ENCODE data around the gene SNRPN.
"Not testable (repeated sequence)": the region's sequence is repeated elsewhere in the genome, so short reads cannot be mapped to it uniquely, and the experiment has no call there.

Gene SNRPN

DNA sequence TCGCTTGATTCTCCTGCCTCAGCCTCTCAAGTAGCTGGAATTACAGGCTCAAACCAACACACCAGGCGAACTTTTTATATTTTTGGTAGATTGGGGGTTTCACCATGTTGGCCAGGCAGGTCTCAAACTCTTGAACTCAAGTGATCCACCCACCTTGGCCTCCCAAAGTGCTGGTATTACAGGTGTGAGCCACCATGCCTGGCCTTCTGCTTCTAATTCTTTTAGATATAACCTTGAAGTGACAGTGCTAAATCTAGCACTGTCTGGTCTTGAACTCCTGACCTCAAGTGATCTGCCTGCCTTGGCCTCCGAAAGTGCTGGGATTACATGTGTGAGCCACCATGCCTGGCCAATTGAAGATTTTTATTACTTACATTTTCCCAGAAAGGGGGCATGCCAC, 16.6 kb upstream of the SNRPN start:
- H3K27ac ChIP-seq (ENCODE audit: low read depth, low read length); H3K9ac ChIP-seq (ENCODE audit: low read length in 5 of 5); H3K9me3 ChIP-seq (ENCODE audit: control insufficient read depth in 5 of 5, low read length in 5 of 5); H3K4me3 ChIP-seq (ENCODE audit: low read depth in 1 of 5, low read length in 5 of 5); H3K36me3 ChIP-seq (ENCODE audit: control insufficient read depth in 5 of 5, insufficient read depth in 5 of 5, low read length in 5 of 5); H3K4me1 ChIP-seq (ENCODE audit: control insufficient read depth in 5 of 5, insufficient read depth in 5 of 5, low read length in 5 of 5); H3K27me3 ChIP-seq (ENCODE audit: control insufficient read depth in 5 of 5, insufficient read depth in 4 of 5, low read length in 5 of 5): not testable (repeated sequence)

DNA sequence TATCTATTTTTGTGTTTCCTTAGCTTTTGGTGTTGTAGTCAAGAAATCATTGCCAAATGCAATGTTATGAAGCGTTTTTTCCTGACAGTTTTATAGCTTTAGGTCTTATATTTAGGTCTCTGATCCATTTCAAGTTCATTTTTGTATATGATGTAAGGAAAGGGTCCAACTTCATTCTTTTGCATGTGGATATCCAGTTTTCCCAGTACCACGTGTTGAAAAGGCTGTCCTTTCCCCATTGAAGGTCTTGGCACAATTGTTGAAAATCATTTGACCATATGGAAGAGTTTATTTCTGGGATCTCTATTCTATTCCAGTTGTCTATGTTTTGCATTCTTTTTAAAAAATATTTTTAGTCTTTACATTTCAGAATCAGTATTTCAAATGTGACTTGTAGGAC, 14.6 kb upstream of the SNRPN start:
- no peaks in the 10 kb centered on the region for H3K27me3 ChIP-seq (ENCODE audit: control insufficient read depth in 5 of 5, insufficient read depth in 4 of 5, low read length in 5 of 5)
- no peak overlapping the region for H3K27ac ChIP-seq (ENCODE audit: low read depth, low read length)
- H3K4me1 ChIP-seq (ENCODE audit: control insufficient read depth in 5 of 5, insufficient read depth in 5 of 5, low read length in 5 of 5) = no peaks in the 10 kb centered on the region
- H3K9ac ChIP-seq (ENCODE audit: low read length in 5 of 5) = no peak overlapping the region
- H3K36me3 ChIP-seq (ENCODE audit: control insufficient read depth in 5 of 5, insufficient read depth in 5 of 5, low read length in 5 of 5) = no peaks in the 10 kb centered on the region
- no peak overlapping the region for H3K4me3 ChIP-seq (ENCODE audit: low read depth in 1 of 5, low read length in 5 of 5)
- H3K9me3 ChIP-seq (ENCODE audit: control insufficient read depth in 5 of 5, low read length in 5 of 5) = peaks cover 0 to 7% (median 3%) of the 10 kb centered on the region in 5 donors

DNA sequence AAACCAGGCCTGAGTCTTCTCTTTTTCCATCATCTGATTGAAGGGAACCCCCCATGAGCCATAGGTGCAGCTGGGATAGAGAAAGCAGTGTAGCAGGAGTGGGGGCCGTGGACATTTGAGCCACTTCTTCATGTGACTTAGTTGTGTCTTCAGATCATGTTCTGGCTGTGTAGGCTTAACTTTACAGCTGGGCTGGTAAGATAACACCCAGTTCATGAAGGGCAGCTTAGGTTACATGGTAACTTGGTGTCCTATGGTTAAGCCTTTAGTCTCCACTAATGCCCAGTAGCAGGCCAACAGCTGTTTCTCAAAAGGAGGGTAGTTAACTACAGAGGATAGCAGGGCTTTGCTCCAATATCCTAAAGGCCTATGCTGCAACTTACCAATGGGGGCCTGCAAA, 11.4 kb upstream of the SNRPN start:
- no peaks in the 10 kb centered on the region for H3K36me3 ChIP-seq (ENCODE audit: control insufficient read depth in 5 of 5, insufficient read depth in 5 of 5, low read length in 5 of 5)
- H3K9me3 ChIP-seq (ENCODE audit: control insufficient read depth in 5 of 5, low read length in 5 of 5) = peaks cover 0 to 6% (median 2%) of the 10 kb centered on the region in 5 donors
- no peaks in the 10 kb centered on the region for H3K4me1 ChIP-seq (ENCODE audit: control insufficient read depth in 5 of 5, insufficient read depth in 5 of 5, low read length in 5 of 5)
- H3K4me3 ChIP-seq (ENCODE audit: low read depth in 1 of 5, low read length in 5 of 5) = no peak overlapping the region
- H3K27ac ChIP-seq (ENCODE audit: low read depth, low read length) = no peak overlapping the region
- no peak overlapping the region for H3K9ac ChIP-seq (ENCODE audit: low read length in 5 of 5)
- H3K27me3 ChIP-seq (ENCODE audit: control insufficient read depth in 5 of 5, insufficient read depth in 4 of 5, low read length in 5 of 5) = no peaks in the 10 kb centered on the region

DNA sequence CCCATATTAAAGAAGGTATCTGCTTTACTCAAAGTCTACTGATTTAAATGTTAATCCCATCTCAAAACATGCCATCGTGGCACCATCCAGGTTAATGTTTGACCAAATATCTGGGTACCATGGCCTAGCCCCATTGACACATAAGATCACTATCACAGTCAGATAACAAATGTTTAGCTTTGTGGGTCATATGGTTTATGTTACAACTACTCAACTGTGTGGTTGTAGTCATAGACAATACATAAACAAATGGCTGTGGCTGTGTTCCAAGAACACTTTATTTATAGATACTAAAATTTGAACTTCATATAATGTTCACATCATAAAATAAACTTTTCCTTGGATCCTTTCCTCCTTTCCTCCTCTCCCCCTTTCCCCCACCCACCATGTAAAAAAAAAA, 9.8 kb upstream of the SNRPN start:
- no peaks in the 10 kb centered on the region for H3K4me1 ChIP-seq (ENCODE audit: control insufficient read depth in 5 of 5, insufficient read depth in 5 of 5, low read length in 5 of 5)
- no peak overlapping the region for H3K27ac ChIP-seq (ENCODE audit: low read depth, low read length)
- no peaks in the 10 kb centered on the region for H3K36me3 ChIP-seq (ENCODE audit: control insufficient read depth in 5 of 5, insufficient read depth in 5 of 5, low read length in 5 of 5)
- no peaks in the 10 kb centered on the region for H3K27me3 ChIP-seq (ENCODE audit: control insufficient read depth in 5 of 5, insufficient read depth in 4 of 5, low read length in 5 of 5)
- H3K4me3 ChIP-seq (ENCODE audit: low read depth in 1 of 5, low read length in 5 of 5) = no peak overlapping the region
- H3K9me3 ChIP-seq (ENCODE audit: control insufficient read depth in 5 of 5, low read length in 5 of 5) = peaks cover 0 to 6% (median 2%) of the 10 kb centered on the region in 5 donors
- H3K9ac ChIP-seq (ENCODE audit: low read length in 5 of 5) = no peak overlapping the region

DNA sequence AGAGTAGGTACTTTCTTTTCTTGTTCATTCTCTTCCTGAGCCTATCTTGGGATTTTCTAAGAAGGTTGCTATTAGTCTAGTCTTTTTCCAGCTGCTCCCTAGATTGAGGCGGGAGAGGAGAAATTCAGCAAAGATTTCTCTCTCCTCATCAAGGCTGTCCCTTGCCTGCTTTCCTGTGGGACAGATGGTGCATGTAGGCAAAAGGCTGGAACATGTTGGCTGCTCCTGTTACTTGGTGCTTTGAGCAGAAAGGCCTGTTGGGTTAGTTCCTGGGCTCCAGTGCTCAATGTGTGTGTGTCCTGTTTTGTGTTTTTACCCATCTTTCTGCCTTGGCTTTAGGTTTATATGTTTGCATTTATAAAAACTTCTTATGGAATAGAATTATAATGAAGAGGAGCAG, 9.1 kb upstream of the SNRPN start:
- no peak overlapping the region for H3K27ac ChIP-seq (ENCODE audit: low read depth, low read length)
- no peaks in the 10 kb centered on the region for H3K36me3 ChIP-seq (ENCODE audit: control insufficient read depth in 5 of 5, insufficient read depth in 5 of 5, low read length in 5 of 5)
- no peak overlapping the region for H3K4me3 ChIP-seq (ENCODE audit: low read depth in 1 of 5, low read length in 5 of 5)
- no peaks in the 10 kb centered on the region for H3K27me3 ChIP-seq (ENCODE audit: control insufficient read depth in 5 of 5, insufficient read depth in 4 of 5, low read length in 5 of 5)
- H3K9me3 ChIP-seq (ENCODE audit: control insufficient read depth in 5 of 5, low read length in 5 of 5) = peaks cover 0 to 6% (median 2%) of the 10 kb centered on the region in 5 donors
- no peak overlapping the region for H3K9ac ChIP-seq (ENCODE audit: low read length in 5 of 5)
- H3K4me1 ChIP-seq (ENCODE audit: control insufficient read depth in 5 of 5, insufficient read depth in 5 of 5, low read length in 5 of 5) = no peaks in the 10 kb centered on the region

DNA sequence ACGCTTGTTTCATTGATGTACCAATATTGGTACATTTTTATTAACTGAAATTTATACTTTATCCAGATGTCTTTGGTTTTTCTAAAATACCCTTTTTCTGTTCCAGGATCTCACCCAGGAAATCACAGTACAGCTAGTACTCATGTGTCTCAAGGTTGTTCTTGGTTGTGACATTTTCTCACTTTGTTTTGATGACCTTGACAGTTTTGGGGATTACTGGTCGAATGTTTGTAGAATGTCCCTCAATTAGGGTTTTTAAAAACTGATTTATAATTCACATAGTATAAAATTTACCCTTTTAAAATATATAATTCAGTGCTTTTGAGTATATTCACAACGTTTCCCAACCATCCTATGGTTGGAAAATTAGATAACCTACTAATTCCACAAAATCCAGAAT, 6.3 kb upstream of the SNRPN start:
- H3K4me3 ChIP-seq (ENCODE audit: low read depth in 1 of 5, low read length in 5 of 5) = no peak overlapping the region
- no peaks in the 10 kb centered on the region for H3K36me3 ChIP-seq (ENCODE audit: control insufficient read depth in 5 of 5, insufficient read depth in 5 of 5, low read length in 5 of 5)
- no peaks in the 10 kb centered on the region for H3K27me3 ChIP-seq (ENCODE audit: control insufficient read depth in 5 of 5, insufficient read depth in 4 of 5, low read length in 5 of 5)
- H3K27ac ChIP-seq (ENCODE audit: low read depth, low read length) = no peak overlapping the region
- H3K9ac ChIP-seq (ENCODE audit: low read length in 5 of 5) = no peak overlapping the region
- H3K4me1 ChIP-seq (ENCODE audit: control insufficient read depth in 5 of 5, insufficient read depth in 5 of 5, low read length in 5 of 5) = no peaks in the 10 kb centered on the region
- peaks cover 0 to 2% (median 0%) of the 10 kb centered on the region in 5 donors for H3K9me3 ChIP-seq (ENCODE audit: control insufficient read depth in 5 of 5, low read length in 5 of 5)

DNA sequence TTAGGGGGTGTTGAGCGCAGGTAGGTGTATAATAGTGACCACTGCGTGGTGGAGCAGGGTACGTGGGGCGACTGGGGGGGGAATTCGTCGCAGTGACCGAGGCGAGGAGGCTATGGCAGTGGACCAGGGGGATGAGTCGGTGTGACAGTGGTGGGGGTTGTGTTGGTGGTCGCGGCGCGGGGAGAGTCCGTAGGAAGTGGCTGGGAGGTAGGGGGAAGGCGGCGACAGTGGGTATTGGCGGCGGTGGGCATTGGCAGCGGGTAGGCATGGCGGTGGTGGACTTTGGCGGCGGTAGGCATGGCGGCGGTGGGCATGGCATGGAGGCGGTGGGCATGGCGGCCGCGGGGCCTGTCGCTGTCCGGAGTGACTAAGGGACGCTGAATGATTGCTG, 739 bp downstream of the SNRPN start:
- Histone ChIP-seq H3K9me3 (ENCODE audit: control insufficient read depth in 5 of 5, low read length in 5 of 5) (peaks cover 0 to 8% (median 0%) of the 10 kb centered on the region in 5 donors), H3K27me3 (ENCODE audit: control insufficient read depth in 5 of 5, insufficient read depth in 4 of 5, low read length in 5 of 5) (no peaks in the 10 kb centered on the region), H3K27ac (ENCODE audit: low read depth, low read length) (peak overlapping the region; percentile 30), H3K4me1 (ENCODE audit: control insufficient read depth in 5 of 5, insufficient read depth in 5 of 5, low read length in 5 of 5) (peaks cover 0 to 11% (median 7%) of the 10 kb centered on the region in 5 donors), H3K9ac (ENCODE audit: low read length in 5 of 5) (peak overlapping the region; percentile 1 to 77 (median 55)), H3K4me3 (ENCODE audit: low read depth in 1 of 5, low read length in 5 of 5) (peak overlapping the region; percentile 69 to 96 (median 93)), H3K36me3 (ENCODE audit: control insufficient read depth in 5 of 5, insufficient read depth in 5 of 5, low read length in 5 of 5) (no peaks in the 10 kb centered on the region)

DNA sequence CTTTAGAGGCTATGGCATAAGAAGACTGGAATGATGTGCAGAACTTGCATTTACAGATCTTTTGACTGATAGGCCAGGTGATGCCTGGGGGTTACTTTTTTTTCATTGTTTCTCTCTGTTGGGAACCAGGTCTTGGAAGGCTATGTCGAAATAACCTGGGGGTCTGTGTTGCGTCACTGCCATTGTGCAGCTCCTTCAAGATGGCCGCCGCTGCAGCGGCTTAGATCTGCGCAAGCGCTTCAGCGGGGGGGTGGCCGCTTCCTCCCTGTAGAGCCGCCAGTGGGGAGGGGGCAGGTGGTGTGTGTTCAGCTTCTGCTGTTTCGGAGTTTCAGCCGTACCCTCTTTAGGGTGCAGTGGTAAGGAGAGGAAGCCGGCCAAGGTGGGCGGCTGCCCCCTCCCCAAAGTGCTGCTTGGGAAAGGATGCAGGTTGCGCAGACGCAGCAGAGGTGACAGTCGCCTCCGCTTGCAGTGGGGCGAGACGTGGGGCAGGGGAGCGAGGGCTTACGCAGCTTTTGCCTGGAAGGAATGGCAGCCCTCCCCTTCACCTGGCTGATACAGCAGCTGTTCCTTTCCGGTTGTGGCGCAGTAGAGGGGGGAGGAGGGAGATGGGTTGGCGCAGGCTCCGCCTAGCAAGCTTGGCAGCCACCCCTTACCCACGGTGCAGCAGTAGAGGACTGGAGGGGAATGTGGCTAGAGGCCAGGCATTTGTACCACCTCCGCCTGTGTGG, 1.5 kb downstream of the SNRPN start:
- Histone ChIP-seq H3K27me3 (ENCODE audit: control insufficient read depth in 5 of 5, insufficient read depth in 4 of 5, low read length in 5 of 5) (no peaks in the 10 kb centered on the region), H3K36me3 (ENCODE audit: control insufficient read depth in 5 of 5, insufficient read depth in 5 of 5, low read length in 5 of 5) (no peaks in the 10 kb centered on the region), H3K9me3 (ENCODE audit: control insufficient read depth in 5 of 5, low read length in 5 of 5) (peaks cover 0 to 8% (median 0%) of the 10 kb centered on the region in 5 donors), H3K4me1 (ENCODE audit: control insufficient read depth in 5 of 5, insufficient read depth in 5 of 5, low read length in 5 of 5) (peaks cover 0 to 11% (median 7%) of the 10 kb centered on the region in 5 donors), H3K4me3 (ENCODE audit: low read depth in 1 of 5, low read length in 5 of 5) (peak overlapping the region; percentile 69 to 96 (median 93)), H3K27ac (ENCODE audit: low read depth, low read length) (peak overlapping the region; percentile 30), H3K9ac (ENCODE audit: low read length in 5 of 5) (peak overlapping the region; percentile 27 to 77 (median 63))

DNA sequence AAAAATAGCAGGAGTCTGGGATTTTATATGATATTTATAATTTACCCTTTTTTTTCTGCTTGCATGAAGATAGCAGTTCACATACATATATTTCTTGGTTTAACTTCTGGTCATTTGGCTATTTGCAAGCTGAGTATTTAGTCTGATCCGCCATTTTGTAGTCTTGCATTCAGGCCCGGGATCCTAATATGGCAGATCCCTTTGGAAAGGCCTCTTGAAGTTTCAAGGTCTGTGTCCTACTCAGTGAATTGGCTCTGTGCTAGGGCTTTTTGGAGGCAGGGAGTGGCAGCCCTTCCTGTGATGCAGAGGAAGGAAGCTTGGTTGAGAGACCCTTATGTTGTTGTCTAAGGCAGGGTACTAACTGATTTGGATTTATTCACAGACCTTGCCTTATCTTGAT, 2.9 kb downstream of the SNRPN start:
- Histone ChIP-seq H3K4me1 (ENCODE audit: control insufficient read depth in 5 of 5, insufficient read depth in 5 of 5, low read length in 5 of 5) (peaks cover 0 to 11% (median 7%) of the 10 kb centered on the region in 5 donors), H3K4me3 (ENCODE audit: low read depth in 1 of 5, low read length in 5 of 5) (no peak overlapping the region), H3K9ac (ENCODE audit: low read length in 5 of 5) (no peak overlapping the region), H3K27me3 (ENCODE audit: control insufficient read depth in 5 of 5, insufficient read depth in 4 of 5, low read length in 5 of 5) (no peaks in the 10 kb centered on the region), H3K9me3 (ENCODE audit: control insufficient read depth in 5 of 5, low read length in 5 of 5) (peaks cover 0 to 8% (median 0%) of the 10 kb centered on the region in 5 donors), H3K36me3 (ENCODE audit: control insufficient read depth in 5 of 5, insufficient read depth in 5 of 5, low read length in 5 of 5) (no peaks in the 10 kb centered on the region), H3K27ac (ENCODE audit: low read depth, low read length) (no peak overlapping the region)

DNA sequence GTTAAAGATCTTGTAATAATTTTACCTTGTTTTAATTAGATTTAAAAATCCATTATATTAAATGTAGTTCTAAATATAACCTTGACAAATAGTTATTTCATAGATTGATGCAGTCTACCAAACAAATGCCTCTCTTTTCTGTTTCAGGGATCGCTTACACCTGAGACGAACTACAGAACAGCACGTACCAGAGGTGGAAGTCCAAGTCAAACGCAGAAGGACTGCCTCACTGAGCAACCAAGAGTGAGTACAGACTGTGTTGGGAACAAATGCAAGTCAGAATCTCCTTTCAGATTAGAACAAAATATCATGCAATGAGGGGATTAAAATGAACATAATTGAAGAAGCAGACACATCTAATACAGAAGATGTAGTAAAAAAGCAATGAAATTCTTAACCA, 7.2 kb downstream of the SNRPN start:
- H3K27me3 ChIP-seq (ENCODE audit: control insufficient read depth in 5 of 5, insufficient read depth in 4 of 5, low read length in 5 of 5) = no peaks in the 10 kb centered on the region
- H3K27ac ChIP-seq (ENCODE audit: low read depth, low read length) = no peak overlapping the region
- H3K4me3 ChIP-seq (ENCODE audit: low read depth in 1 of 5, low read length in 5 of 5) = no peak overlapping the region
- peaks cover 8 to 22% (median 14%) of the 10 kb centered on the region in 5 donors for H3K36me3 ChIP-seq (ENCODE audit: control insufficient read depth in 5 of 5, insufficient read depth in 5 of 5, low read length in 5 of 5)
- H3K9me3 ChIP-seq (ENCODE audit: control insufficient read depth in 5 of 5, low read length in 5 of 5) = peaks cover 0 to 3% (median 0%) of the 10 kb centered on the region in 5 donors
- H3K4me1 ChIP-seq (ENCODE audit: control insufficient read depth in 5 of 5, insufficient read depth in 5 of 5, low read length in 5 of 5) = peaks cover 0 to 1% (median 0%) of the 10 kb centered on the region in 5 donors
- no peak overlapping the region for H3K9ac ChIP-seq (ENCODE audit: low read length in 5 of 5)
